ENCODE results near the gene PXDN.

DNA sequence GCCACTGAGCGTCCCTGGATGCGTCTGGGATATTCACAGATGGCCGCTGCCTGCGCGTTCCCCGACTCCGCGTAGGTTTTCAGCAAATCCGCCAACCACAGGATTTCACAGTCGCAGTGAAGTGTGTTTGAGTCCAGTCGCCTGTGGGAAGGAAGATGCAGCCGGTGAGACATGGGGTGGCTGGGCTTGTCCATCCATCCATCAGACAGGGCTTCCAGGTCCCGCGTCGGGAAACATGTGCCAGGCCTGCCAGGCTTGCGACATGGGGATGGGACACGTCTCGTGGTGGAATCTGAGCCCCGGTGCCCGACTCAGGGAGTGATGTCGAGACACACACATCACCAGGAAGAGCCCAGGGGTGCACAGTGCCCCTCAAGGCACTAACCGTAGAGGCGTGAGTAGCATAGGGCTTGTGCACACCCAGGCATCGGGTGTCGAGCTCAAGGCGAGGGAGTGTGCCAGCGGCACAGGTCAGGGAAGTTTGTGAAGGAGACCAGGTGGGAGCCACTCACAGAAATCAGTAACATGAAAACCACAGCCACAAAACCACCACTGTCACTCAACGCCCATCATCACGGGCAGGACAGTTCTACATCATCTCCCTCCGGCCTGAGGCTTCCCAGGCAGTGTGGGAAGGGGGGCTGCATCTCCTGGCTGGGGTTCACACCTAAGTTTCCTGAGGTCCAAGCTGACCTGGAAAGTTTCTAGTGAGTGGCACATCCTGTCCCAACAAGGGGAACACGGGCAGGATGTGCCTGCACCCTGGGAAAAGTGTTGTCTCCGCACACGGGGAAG is 63.9 kb downstream of the PXDN start:
- TF ChIP-seq, protein P1, sequence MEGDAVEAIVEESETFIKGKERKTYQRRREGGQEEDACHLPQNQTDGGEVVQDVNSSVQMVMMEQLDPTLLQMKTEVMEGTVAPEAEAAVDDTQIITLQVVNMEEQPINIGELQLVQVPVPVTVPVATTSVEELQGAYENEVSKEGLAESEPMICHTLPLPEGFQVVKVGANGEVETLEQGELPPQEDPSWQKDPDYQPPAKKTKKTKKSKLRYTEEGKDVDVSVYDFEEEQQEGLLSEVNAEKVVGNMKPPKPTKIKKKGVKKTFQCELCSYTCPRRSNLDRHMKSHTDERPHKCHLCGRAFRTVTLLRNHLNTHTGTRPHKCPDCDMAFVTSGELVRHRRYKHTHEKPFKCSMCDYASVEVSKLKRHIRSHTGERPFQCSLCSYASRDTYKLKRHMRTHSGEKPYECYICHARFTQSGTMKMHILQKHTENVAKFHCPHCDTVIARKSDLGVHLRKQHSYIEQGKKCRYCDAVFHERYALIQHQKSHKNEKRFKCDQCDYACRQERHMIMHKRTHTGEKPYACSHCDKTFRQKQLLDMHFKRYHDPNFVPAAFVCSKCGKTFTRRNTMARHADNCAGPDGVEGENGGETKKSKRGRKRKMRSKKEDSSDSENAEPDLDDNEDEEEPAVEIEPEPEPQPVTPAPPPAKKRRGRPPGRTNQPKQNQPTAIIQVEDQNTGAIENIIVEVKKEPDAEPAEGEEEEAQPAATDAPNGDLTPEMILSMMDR (IDR thresholded peaks at IDR 0.05) = no peak
- no peak for TF ChIP-seq POLR2A (IDR thresholded peaks at IDR 0.05)

Data from esophagus squamous epithelium (tissue), 4 donors.